Panc1 (cell line): Measurements from ENCODE around the gene PTGDS.

Experiments used
- POLR2AphosphoS5 ChIP-seq: IDR thresholded peaks from 2 replicates; pipeline ENCODE4 v1.6.1; 2012; ENCODE audit warnings: mild to moderate bottlenecking, low read depth, low read length, moderate library complexity
- TF ChIP-seq, protein P1 (sequence below): fragments of 450-650 bp; IDR thresholded peaks from 2 replicates; pipeline ENCODE4 v1.5.1; 2017; ENCODE audit warnings: mild to moderate bottlenecking

- TF ChIP-seq, protein P1, sequence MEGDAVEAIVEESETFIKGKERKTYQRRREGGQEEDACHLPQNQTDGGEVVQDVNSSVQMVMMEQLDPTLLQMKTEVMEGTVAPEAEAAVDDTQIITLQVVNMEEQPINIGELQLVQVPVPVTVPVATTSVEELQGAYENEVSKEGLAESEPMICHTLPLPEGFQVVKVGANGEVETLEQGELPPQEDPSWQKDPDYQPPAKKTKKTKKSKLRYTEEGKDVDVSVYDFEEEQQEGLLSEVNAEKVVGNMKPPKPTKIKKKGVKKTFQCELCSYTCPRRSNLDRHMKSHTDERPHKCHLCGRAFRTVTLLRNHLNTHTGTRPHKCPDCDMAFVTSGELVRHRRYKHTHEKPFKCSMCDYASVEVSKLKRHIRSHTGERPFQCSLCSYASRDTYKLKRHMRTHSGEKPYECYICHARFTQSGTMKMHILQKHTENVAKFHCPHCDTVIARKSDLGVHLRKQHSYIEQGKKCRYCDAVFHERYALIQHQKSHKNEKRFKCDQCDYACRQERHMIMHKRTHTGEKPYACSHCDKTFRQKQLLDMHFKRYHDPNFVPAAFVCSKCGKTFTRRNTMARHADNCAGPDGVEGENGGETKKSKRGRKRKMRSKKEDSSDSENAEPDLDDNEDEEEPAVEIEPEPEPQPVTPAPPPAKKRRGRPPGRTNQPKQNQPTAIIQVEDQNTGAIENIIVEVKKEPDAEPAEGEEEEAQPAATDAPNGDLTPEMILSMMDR = no peak
- no peak for TF ChIP-seq POLR2AphosphoS5
Observed at GRCh38 chr9:136962701-136963248, 14.5 kb upstream of the PTGDS start.
